IPS-11a (cell line): Measurements from ENCODE around the gene DPP10.

ENCODE experiments used
- H3K4me3 ChIP-seq: one replicate; pipeline ENCODE4 v1.5.1; 2013; ENCODE audit warnings: low read depth, low read length, control low read depth

Gene DPP10

GRCh38 chr2:115533081-115533480, 1090.6 kb downstream of the DPP10 start:
- no peak overlapping the region for H3K4me3 ChIP-seq

DNA sequence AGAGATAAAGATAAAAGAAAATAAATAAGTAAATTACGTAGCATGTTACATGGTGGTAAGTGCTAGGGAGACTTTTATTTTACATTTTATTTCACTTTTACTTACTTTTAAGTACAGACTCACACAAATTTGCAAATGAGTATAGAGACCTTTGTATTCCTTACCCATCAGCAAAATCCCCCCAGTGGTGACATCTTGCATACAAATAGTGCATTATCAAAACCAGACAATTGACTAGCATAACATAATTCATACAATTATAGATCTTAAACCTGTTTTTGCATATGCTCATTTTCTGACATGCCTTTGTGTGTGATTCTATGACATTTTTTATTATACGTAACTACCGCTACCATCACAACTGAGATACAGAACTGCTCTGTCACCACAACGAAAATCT, 1099.4 kb downstream of the DPP10 start:
- no peak overlapping the region for H3K4me3 ChIP-seq

- no peak overlapping the region for H3K4me3 ChIP-seq
Observed at GRCh38 chr2:115542331-115542730, 1099.9 kb downstream of the DPP10 start.

GRCh38 chr2:115543024-115543423, 1100.6 kb downstream of the DPP10 start:
- H3K4me3 ChIP-seq: no peak overlapping the region

DNA sequence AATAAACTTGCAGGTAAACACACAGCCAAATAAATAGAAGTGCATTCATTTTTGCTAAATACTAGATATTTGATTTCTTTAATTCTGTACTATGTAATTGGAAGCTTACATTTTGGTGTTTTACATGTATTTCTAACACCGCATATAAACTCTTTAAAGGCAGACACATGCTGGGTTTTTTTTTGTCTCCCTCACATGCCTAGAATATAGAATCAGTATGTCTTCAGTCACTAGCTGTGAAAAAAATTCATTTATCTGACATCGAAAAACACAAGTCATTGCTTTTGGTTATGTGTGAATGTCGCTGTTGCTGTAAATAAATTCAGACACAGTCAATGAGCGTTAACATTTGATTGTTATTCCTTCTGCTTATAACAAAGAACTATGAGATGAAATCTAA, 1101.0 kb downstream of the DPP10 start:
- no peak overlapping the region for H3K4me3 ChIP-seq

DNA sequence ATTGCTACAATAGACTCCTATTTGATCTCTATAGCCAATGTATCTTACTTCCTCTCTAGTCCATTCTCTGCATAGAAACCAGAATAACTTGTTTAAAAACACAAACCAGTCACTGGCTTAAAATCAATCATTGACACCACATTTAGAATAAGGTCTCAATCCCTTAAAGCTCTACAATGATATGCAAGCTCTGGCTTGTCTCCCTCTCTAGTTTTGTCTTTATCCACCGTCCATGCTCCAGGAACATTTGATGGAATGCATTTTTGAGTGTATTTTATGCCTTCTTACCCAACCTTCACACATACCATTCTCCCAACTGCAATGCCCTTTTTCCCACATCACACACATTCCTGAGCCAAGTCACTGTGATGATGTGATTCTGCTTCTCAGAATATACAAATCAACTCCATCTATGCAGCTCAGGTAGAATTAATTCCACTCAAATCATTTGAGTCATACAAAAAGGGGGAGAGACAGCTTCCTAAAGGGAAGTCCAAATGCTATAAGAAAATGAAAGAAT, 1107.2 kb downstream of the DPP10 start:
- H3K4me3 ChIP-seq: no peak overlapping the region

- H3K4me3 ChIP-seq: no peak overlapping the region
Observed at GRCh38 chr2:115552726-115553125, 1110.3 kb downstream of the DPP10 start.

GRCh38 chr2:115554153-115554552, 1111.7 kb downstream of the DPP10 start:
- no peak overlapping the region for H3K4me3 ChIP-seq

- H3K4me3 ChIP-seq: no peak overlapping the region
Observed at GRCh38 chr2:115558725-115559124, 1116.3 kb downstream of the DPP10 start.

DNA sequence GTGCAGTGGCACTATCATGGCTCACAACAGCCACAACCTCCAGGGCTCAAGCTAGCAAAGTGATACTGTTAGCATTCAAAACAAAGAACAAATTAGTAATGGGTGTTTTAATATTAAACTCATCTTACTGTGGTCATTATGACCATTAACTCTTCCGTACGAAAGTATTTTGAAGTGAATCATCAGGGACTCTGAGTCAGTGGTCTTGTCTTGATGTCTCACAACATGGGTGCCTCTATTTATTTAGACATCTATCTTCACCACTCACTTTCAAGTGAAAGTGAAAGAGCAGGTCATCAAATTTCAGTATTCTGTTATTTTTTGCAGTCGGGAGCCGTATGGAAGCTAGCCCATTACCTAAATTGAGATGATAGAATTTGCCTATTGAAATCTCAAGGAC, 1118.2 kb downstream of the DPP10 start:
- H3K4me3 ChIP-seq: no peak overlapping the region

GRCh38 chr2:115568643-115569042, 1126.2 kb downstream of the DPP10 start:
- H3K4me3 ChIP-seq: no peak overlapping the region

- no peak overlapping the region for H3K4me3 ChIP-seq
Observed at GRCh38 chr2:115569547-115569946, 1127.1 kb downstream of the DPP10 start.

- H3K4me3 ChIP-seq: no peak overlapping the region
Observed at GRCh38 chr2:115572746-115573145, 1130.3 kb downstream of the DPP10 start.

DNA sequence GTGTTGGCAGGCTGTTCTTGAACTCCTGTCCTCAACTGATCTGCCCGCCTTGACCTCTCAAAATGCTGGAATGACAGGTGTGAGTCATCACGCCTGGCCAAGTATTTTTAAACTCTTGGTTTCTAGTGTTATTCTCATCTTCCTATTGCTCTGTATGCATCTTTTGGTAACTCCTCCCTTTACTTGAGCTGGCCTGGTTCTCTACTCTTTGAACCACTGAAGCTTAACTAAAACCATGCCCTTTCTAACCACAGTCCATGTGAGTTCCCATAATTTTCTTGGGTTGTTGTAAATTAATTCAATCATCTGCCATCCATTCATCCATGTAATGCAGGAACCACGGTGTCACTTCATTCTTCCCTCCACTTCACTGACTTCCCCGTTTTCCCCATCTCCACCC, 1131.3 kb downstream of the DPP10 start:
- no peak overlapping the region for H3K4me3 ChIP-seq

- H3K4me3 ChIP-seq: no peak overlapping the region
Observed at GRCh38 chr2:115574667-115575066, 1132.2 kb downstream of the DPP10 start.

DNA sequence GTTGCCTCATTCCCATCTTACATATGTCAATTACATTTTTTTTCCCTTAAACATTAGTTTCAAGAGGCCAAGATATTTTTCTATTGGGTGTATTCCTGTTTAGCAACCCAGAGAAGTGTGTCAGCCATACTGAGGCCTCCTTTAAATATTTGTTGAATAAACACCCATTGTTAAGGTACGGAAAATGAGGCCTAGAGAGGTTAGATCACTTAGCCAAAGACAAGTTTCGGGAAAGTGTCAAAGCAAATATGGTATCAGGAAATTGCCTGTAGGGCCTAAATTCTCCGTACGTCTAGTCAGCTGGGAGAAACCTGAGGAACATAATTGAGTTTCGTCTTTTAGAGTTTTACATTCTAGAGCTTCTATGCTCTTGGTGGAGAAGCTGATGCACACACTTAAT, 1138.3 kb downstream of the DPP10 start:
- H3K4me3 ChIP-seq: no peak overlapping the region

- H3K4me3 ChIP-seq: no peak overlapping the region
Observed at GRCh38 chr2:115584507-115584906, 1142.1 kb downstream of the DPP10 start.

DNA sequence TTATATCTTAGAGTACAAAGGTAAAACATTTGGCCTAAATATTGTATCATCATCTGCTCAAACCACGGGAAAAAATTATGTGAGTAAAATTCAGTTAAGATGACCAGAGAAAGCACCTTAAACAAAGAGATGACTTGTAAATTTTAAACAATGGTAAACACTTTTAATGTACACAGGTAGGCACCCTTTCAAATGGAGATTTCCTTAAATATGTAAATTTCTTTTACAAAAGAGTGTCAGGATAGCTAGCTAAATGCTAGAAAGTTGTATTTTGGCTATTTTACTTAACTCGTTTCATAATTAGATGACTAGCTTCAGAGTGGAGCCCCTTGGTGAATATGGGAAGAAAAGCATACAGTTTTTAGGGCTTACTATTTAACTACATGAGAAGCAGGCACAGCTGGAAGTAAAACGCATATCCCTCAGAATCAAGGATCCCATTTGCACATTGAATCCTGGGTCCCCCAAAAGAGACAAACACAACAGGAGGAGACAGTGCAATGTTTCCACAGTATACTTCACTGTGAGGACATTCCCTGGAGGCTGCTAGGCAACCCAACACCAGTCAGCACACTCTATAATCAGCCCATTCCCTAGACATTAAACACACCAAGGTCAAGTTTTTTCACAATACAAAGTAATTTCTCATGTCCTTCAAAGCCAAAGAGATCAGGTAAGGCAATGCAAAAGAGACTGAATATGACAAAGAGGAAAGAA, 1154.4 kb downstream of the DPP10 start:
- H3K4me3 ChIP-seq: no peak overlapping the region

DNA sequence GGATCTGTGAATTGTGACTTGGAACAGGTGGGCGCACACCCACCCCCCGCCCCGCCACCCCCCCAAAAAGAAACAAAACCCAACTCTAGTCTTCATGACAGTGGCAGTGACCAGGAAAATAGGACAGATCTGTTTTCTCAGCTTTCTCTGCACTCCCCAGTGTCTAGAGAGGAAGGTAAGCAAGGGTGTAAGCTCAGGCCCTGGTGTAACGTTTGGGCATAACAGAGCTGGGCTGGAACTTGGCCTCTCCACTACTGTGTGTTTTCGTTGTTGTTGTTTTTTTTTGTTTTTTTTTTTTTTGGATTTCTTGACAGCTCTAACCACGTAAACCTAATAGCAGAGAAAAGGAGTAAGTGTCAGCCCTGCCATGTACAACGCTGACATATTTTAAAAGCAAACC, 1160.8 kb downstream of the DPP10 start:
- H3K4me3 ChIP-seq: no peak overlapping the region

DNA sequence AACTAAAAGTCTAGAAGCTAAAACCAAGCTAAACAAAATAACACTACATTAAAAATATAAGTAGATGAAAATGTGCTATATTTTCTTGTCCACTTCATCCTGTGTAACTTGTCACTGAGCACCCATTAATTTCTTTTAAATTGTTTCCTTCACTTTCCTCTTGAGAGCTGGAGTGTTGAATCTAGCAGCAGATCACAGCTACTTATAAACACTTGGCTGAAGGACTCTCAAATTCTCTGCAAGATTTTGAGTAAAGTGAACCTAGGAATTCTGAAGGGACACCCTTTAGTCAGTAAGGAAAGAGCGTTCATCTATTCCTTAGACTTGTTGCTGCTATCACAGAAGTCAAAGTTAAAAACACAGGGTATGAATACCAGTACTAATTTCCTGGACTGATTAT, 1163.9 kb downstream of the DPP10 start:
- no peak overlapping the region for H3K4me3 ChIP-seq

DNA sequence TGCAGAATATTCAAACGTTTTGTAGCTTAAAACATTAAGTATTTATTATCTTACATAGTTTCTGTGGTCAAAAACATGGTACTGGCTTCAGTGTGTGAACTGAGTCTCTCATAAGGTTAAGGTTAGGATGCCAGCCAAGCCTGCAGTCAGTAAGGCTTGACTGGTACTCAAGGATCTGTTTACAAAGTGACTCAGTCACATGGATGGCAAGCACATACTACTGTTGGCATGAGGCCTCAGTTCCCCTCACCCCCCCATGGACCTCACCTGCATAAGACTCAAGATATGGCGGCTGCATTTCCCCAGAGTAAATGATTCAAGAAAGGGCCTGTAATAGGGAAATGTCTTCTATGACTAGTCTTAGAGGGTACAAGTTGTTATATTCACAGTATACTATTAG, 1167.5 kb downstream of the DPP10 start:
- no peak overlapping the region for H3K4me3 ChIP-seq

GRCh38 chr2:115610888-115611287, 1168.4 kb downstream of the DPP10 start:
- no peak overlapping the region for H3K4me3 ChIP-seq

DNA sequence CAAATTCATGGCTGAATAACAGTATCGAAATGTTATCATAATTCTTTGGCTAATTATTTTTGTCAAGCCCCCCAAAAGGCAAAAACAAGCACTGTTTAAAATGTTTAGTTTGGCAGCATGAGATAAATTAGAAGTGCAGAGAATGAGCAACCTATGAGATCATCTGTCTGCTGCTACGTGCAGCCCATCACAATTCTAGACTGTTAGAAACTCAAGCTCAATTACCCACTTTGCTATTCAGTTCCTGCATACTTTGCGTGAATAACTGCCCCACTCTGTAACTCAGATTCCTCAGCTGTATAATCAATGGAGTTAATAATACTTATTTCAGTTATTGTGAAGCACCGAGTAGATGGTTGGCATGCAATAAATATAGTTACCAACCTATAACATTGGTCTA, 1181.9 kb downstream of the DPP10 start:
- no peak overlapping the region for H3K4me3 ChIP-seq
